ENCODE results near the gene KRT6A.

GRCh38 chr12:52501490-52501889 lies 8.4 kb upstream of the KRT6A start:
- no peak for TF ChIP-seq POLR2A (IDR thresholded peaks at IDR 0.05)
- TF ChIP-seq CTCF (IDR thresholded peaks at IDR 0.05) = no peak

Measured in prostate gland (tissue), 2 donors.